IPS-NIHi11 (cell line): ENCODE results near the gene LRR1.
"Not testable (repeated sequence)": the region's sequence is repeated elsewhere in the genome, so short reads cannot be mapped to it uniquely, and the experiment has no call there.

ENCODE experiments used
- DNase-seq: peaks from one replicate; pipeline ENCODE4 v3.0.0; 2012; ENCODE audit warnings: mixed read lengths, low spot score

LRR1 gene

DNA sequence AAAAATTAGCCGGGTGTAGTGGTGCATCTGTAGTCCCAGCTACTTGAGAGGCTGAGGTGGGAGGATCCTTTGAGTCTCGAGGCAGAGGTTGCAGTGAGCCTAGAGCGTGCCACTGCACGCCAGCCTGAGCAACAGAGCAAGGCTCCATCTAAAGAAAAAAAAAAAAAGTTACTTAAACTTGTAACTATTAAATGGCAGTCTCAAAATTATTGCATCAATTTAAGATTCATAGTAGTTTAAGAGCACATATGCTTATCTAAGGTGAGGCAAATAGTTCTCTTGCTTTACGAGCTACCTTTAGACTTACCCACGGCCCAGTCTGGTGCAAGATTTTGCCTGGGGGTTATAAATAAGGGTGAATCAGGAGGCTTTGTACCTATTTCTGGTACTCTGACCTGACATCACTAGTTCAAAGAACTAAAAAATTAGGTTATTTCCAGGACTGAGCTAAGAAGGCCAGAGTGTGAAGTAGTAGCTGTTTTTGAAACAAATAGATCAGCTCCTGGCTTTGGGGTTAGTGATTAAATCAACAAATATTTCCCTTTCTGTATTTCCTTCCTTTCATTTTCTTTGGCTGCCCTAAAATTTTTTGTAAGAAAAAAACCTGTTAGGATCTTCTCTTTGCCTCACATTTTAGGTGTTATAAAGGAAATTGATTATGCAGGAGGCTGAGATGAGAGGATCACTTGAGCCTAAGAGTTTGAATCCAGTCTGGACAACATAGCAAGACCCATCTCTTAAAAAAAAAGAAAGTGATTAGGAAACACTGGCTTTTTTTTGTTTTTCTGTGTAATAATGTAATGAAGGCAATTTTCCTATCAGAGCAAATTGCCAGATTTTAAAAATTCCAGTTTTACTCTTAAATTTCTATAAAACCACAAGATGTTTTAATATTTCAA is 25.4 kb downstream of the LRR1 start:
- DNase-seq = no peak

DNA sequence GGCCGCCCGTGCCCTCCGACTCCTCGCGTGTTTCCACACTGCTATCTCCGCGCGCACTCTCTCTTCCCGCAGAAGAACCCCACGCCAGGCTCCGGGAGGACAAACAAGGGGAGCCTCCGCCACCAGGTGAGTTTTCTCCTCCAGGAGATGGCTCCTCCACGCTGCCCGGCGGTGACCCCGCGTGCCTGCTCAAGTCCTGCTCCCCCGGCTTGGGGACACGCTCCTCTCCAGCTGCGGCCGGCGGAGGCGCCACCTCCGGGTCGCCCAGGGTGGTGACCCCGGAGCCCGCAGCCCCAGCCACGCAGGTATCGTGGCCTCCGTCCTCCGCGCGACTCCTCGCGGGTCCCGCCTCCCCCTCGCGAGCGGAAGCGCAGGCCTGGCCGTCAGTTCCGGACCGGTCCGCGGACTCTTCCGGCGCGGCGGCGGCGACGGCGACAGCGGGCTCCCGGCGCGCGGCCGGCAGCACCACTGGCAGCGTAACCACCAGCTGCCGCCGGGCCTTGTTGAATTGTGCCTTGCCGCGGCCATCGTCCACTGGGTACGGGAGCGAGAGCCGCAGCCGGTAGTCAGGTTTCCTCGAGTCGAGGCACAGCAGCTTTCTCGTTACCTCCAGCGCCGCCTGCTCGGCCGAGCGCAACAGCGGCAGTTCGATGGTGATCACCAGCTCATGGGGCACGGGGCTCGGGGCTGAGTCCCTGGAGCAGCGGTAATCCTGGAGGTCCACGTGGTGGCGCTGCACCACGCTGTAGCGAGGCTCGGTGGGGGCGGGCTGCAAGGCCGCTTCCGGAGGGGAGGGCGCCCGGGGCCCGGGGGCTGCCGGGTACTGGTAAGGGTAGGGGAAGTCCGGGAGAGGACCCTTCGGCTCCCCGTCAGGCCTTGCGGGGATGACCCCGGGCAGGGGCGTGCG is 35.2 kb downstream of the LRR1 start:
- DNase-seq = peak; percentile 93

DNA sequence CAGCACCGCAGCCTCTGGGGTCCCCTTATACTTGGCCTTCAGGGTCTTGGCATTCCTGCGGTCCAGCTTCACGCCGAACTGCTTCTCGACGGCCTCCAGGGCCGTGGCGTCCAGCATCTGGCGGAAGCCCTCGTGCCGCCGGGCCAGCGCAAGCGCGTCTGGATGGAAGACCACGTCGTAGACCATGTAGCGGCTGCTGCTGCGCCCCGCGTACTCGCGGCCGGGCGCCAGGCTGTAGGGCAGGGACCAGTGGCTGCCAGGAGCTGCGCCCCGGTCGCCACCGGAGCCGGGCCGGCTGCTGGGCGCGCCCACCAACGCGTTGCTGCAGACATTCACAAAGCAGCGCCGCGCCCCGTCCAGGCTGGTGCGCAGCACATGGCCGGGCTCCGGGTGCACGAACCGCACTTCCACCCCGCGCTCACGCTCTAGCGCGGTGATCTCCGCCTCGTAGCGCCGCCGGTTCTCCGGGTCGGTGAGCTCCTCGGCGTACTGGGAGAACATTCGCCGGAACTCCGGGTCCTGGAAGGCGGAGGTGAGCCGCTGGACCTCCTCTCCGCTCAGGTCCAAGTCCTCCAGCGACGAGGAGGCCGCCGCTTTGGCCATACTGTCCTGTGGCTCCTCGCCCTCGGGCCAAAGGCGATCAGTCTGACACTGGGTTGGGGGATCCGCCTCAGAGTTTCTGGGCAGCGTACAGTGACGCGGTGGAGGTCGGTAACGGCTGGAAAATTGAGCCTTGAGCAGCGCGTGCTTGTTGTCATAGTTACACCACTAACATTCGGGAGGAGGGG is 36.0 kb downstream of the LRR1 start, which contains the start of gene DNAAF2:
Gene DNAAF2 (minus strand): TSS at position 698 of the 788 bp plus-strand sequence. CDS start 95 bp downstream, at position 603.
- peak; percentile 52 for DNase-seq

DNA sequence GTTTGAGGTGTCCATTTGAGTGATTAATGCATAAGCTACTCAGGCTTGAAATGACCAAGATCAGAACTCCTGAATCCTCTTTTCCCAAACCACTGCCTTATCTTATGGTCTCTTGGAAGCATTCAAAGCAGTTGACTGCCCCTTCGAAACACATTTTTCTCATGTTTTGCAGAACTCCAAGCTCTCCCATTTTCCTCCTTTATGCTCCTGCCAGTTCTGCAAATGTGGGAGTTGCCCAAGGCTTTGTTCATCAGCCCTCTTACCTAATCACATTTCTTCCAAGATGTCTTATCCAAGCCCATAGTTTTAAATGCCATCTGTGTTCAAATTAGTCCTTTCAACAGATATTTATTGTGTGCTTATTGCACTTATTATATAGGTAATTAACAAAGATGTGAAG is 38.1 kb downstream of the LRR1 start:
- no peak for DNase-seq

DNA sequence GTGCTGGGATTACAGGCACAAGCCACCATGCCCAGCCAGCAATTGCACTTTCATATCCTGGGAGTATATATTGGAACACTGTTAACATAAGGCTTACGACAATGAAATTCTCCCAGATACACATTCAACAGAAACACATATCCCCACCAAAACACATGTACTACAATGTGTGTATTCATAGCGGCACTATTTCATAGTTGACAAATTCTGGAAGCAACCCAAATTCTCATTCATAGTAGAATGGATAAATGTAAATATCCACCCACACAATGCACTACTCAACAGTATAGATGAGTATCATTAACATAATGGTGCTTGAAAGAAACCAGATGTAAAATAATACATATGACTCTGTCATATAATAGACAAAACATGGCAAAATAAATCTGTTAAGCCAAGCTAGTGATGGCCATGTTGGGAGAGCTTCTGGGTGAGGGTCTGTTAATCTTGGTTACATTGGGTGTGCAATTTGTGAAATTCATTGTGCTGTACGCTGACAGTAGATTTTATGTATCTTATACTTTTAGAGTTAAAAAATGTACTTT is 38.9 kb downstream of the LRR1 start:
- DNase-seq = no peak

DNA sequence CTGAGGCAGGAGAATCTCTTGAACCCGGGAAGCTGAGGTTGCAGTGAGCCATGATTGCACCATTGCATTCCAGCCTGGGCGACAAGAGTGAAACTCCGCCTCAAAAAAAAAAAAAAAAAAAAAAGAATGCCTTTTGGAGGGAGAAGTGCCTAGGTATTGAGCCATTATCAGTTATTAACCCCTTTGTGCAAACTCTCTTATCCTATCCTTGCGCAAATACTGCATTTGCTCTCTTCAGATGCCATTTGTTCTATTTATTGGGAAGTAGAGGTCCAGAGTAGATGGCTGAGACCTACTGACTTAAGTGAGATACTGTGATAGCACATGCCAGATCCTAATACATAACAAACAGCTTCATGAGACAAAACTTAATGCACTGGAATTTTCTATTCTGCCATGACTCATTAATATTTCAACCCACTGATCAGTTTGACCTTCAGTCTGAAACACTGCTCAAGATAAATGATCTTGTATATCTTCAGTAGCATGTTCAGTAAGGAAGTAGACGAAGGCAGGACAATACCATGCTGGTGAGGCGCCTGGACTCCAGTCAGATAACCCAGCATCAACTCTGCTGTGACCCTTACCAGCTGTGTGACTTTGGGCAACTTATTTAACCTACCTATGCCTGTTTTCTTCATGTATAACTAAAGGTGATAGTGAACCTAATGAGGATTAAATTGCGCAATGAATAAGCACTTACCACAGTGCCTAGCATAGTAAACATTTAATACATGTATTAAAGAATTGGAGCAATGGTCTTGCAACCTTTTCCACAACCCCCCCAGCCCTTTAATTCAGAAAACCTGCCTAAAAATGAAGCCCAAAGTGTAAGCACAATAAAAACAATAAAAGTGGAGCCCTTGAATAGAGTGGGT is 42.0 kb downstream of the LRR1 start:
- no peak for DNase-seq

DNA sequence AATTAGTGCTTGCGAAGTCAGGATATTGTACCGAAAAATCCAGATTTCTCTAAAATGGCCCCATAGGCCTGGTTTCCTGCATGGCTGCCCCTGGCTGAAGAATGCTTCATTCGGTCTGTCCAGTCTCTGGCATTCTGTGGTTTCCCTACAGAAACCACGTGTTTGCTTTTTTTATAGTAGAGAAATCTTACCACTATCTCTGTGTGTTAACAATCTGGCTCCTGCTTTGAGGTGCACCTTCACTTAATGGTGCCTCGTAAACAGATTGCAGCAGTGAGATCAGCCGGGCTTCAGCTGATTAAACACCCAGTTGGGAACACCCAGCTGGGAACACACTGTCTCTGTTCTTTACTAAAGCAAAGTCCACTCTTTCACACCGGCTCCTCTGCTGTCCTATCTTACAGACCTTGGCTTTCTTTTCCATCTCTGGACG is 43.0 kb downstream of the LRR1 start:
- DNase-seq = no peak

DNA sequence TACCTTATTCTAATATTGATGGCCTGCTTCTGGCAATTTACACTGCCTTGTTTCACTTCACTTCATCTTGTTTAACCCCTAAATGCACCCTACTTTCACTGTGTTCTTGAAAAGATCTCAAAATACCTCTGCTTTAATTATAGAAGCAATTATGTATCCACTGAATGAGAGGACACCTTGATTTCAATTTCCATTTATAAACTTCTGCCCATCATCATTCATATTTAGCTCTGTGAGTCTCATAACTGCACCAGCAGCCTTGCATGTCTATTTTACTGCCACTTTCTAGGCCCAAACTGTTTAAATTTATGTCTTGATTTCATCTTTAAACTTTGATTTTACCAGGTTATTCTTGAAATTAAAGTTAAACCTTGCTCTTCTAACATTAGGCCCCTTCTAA is 43.4 kb downstream of the LRR1 start:
- DNase-seq = no peak

DNA sequence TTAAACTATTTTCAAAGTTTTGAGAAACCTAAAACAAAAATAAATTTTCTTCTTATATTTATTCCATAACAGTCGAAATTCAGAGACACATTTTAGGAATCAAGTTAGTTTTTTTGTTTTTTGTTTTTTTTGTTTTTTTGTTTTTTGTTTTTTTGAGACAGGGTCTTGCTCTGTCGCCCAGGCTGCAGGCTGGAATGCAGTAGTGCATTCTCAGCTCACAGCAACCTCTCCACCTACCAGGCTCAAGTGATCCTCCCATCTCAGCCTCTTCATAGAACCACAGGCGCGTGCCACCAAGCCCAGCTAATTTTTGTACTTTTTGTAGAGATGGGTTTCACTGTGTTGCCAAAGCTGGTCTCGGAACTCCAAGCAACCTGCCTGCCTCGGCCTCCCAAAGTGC is 54.8 kb downstream of the LRR1 start:
- no peak for DNase-seq

DNA sequence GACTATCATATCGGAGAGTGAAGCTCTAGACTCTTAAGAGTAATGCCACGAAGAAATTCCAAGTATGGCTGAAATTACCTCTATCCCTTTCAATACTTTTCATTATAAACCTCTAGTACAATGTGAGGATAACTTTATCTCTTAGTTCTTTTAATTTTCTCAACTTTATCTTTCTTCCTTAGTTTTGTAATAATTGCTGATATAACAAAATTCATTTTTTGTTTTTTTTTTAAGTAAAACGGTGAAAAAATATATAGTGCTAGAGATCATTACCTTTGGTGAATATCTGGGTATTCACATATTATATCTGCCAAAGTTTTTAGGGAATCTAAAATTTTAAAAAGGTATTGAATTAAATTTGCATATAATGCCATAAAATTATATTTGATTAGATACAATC is 55.8 kb downstream of the LRR1 start:
- no peak for DNase-seq

DNA sequence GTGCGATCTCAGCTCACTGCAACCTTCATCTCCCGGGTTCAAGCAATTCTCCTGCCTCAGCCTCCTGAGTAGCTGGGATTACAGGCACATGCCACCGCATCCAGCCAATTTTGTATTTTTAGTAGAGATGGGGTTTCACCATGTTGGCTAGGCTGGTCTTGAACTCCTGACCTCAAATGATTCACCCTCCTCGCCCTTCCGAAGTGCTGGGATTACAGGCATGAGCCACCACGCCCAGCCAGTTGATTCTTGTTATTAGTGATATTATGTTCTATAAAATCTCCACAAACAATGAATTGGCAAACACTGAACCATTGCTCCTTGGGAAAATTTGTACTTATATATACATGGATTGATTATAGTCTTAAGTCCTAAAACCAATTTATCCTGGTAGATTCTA is 58.8 kb downstream of the LRR1 start:
- not testable (repeated sequence) for DNase-seq

DNA sequence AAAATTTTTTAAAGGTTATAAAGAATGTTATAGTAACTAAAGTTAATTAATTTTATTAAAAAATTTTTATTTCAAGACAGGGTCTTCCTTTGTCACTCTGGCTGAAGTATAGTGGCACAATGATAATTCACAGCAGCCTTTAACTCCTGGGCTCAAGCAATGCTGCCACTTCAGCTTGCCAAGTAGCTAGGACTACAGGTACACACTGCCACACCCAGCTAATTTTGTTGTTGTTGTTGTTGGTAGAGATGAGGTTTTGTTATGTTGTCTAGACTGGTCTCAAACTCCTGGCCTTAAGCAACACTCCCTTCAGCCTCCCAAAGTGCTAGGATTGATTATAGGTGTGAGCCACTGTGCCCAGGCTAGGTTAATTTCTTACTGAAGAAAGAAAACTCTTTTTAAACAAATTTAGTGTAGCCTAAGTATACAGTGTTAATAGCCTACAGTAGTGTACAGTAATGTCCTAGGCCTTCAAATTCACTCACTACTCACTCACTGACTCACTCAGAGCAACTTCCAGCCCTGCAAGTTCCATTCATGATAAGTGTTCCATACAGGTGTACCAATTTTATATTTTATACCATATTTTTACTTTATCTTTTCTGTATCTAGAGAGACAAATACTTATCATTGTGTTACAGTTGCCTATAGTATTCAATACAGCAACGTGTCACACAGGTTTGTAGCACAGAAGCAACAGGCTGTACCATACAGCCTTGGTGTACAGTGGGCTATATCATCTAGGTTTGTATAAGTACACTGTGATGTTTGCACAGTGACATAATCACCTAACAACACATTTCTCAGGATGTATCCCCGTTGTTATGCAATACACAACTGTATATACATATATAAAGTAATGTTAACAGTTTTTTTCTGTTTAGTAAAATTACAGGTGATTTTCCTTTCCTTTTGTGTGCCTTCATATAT is 61.1 kb downstream of the LRR1 start:
- DNase-seq = no peak
